AG10803 (cell line): Measurements from ENCODE around the gene EGFR.
A peak's percentile ranks its signal among the peaks of the same experiment; 100 is the strongest.

ENCODE experiments used
- DNase-seq: peaks from one replicate; pipeline ENCODE4 v3.0.0; 2010; ENCODE audit warnings: low read depth
- H3K4me3 ChIP-seq: 2 replicates; pipeline ENCODE4 v1.5.1; 2011; ENCODE audit warnings: mild to moderate bottlenecking, low read length, control low read depth
- CTCF ChIP-seq: conservative IDR thresholded peaks from 2 replicates; pipeline ENCODE4 v1.5.1; 2011; ENCODE audit warnings: mild to moderate bottlenecking, low read length, control low read depth, inconsistent platforms

EGFR gene

DNA sequence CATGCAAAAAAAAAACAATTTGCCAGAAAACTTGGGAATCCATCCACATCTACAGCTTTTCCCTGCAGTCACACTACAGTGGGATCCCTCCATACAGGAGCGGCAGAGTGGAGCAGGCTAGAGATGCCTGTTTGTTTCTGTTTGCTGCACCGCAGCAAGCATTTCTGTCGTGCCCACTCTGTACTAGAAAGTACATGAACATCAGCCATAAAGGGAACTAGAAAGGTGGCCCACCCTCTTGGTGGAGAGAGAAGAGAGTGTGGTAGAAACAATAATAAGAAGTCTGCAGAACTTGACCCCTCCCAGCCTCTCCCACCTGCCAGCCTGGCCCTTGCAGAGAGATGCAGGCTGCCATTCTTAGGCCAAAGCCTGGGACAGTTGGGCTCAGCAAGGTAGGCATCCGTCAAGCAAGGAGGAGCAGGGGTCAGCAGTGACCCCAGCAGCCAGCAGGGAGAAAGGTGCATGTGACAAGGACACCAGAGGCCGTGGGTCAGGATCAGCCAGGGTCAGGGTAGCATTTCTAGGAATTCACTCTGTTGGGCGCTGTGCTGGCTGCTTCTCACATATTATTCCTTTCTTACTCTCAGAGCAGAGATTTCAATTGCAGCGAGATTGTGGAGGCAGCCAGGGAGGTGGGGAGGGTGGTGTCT, 171.8 kb downstream of the EGFR start:
- no peak for DNase-seq
- no peak overlapping the region for H3K4me3 ChIP-seq
- no peak for TF ChIP-seq CTCF

GRCh38 chr7:55191161-55191925, 172.5 kb downstream of the EGFR start:
- no peak overlapping the region for H3K4me3 ChIP-seq
- TF ChIP-seq CTCF, result no peak

DNA sequence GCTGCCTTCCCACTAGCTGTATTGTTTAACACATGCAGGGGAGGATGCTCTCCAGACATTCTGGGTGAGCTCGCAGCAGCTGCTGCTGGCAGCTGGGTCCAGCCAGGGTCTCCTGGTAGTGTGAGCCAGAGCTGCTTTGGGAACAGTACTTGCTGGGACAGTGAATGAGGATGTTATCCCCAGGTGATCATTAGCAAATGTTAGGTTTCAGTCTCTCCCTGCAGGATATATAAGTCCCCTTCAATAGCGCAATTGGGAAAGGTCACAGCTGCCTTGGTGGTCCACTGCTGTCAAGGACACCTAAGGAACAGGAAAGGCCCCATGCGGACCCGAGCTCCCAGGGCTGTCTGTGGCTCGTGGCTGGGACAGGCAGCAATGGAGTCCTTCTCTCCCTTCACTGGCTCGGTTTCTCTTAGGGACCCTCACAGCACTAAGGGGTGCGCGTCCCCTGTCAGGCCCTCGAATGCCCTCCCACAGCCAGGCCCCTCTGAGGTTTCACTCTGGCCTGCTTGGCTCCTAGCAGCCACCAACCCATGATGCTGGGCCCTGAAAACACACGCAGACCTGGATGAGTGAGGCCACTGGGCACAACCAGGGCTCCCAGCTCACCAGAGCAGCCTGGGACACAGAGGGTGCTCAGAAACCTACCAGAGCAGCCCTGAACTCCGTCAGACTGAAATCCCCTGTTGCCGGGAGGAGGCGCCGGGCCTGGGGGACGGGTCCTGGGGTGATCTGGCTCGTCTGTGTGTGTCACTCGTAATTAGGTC, 173.3 kb downstream of the EGFR start:
- DNase-seq, result no peak
- TF ChIP-seq CTCF, result peak; percentile 31
- H3K4me3 ChIP-seq, result no peak overlapping the region

More at GRCh38 chr7:55191161-55191925, 172.5 kb downstream of the EGFR start:
- DNase-seq, result no peak

- TF ChIP-seq CTCF, result no peak
- no peak overlapping the region for H3K4me3 ChIP-seq
- peak; percentile 69 for DNase-seq
Observed at GRCh38 chr7:55192723-55193122, 173.9 kb downstream of the EGFR start.

GRCh38 chr7:55193245-55193644, 174.4 kb downstream of the EGFR start:
- DNase-seq, result no peak
- H3K4me3 ChIP-seq, result no peak overlapping the region
- no peak for TF ChIP-seq CTCF

- no peak for TF ChIP-seq CTCF
- H3K4me3 ChIP-seq, result no peak overlapping the region
Observed at GRCh38 chr7:55194522-55194921, 175.7 kb downstream of the EGFR start.

More at GRCh38 chr7:55194522-55194921, 175.7 kb downstream of the EGFR start:
- DNase-seq, result no peak
